BJ (cell line): ENCODE measurements around the gene ATRNL1. TPM values are rescaled to one million over a fixed set of nuclear protein-coding genes. Genes with fewer than 3 reads are reported as not detected.

Source experiments
- CTCF ChIA-PET: fragments of 350-600 bp; formaldehyde crosslinking; extraction: SDS; loops from one replicate; lab custom pipeline; 2021; ENCODE audit warnings: antibody characterized with exemption, inconsistent platforms; lab: Yijun Ruan, JAX
- POLR2A ChIA-PET: fragments of 300-600 bp; sonication (Branson Sonifier 250); formaldehyde crosslinking; extraction: SDS; loops from one replicate; lab custom pipeline; 2021; ENCODE audit warnings: antibody characterized with exemption; lab: Charles Lee
- DNase-seq: peaks from one replicate; pipeline ENCODE4 v3.0.0-alpha.2; 2011; ENCODE audit warnings: low read depth
- H3K27me3 ChIP-seq: 2 replicates; pipeline ENCODE4 v1.6.0; 2011; ENCODE audit warnings: low read length; ENCODE audit not compliant: control insufficient read depth, insufficient read depth
- H3K36me3 ChIP-seq: 2 replicates; pipeline ENCODE4 v1.5.1; 2011; ENCODE audit warnings: low read length; ENCODE audit not compliant: control insufficient read depth, insufficient read depth
- H3K4me3 ChIP-seq: 2 replicates; pipeline ENCODE4 v1.5.1; 2011; ENCODE audit warnings: low read depth, mild to moderate bottlenecking, control low read depth, low read length
- CTCF ChIP-seq: IDR thresholded peaks from 2 replicates; pipeline ENCODE4 v1.5.1; 2011; ENCODE audit warnings: low read depth, mild to moderate bottlenecking, control low read depth, inconsistent platforms, low read length, moderate library complexity; ENCODE audit not compliant: insufficient read depth
- polyA plus RNA-seq: library from polyadenylated mRNA; depleted of rRNA; stranded (reverse); fragments of >200 nt; gene quantifications from 2 replicates; pipeline ENCODE4 v1.2.3, GENCODE V29; 2011

Gene ATRNL1
- polyA plus RNA-seq, 1 experiment = not detected

GRCh38 chr10:115107830-115108229, 14.7 kb downstream of the ATRNL1 start:
- Histone ChIP-seq H3K27me3 (no peaks in the 10 kb centered on the region), H3K36me3 (no peaks in the 10 kb centered on the region), H3K4me3 (no peak overlapping the region)
- POLR2A ChIA-PET = no interaction called here
- CTCF ChIA-PET = no interaction called here
- no peak for DNase-seq
- no peak for TF ChIP-seq CTCF

- TF ChIP-seq CTCF = no peak
- DNase-seq = no peak
- Histone ChIP-seq H3K4me3 (no peak overlapping the region), H3K27me3 (no peaks in the 10 kb centered on the region), H3K36me3 (no peaks in the 10 kb centered on the region)
- ChIA-PET CTCF (no interaction called here), POLR2A (no interaction called here)
These were observed 24.1 kb downstream of the ATRNL1 start for GRCh38 chr10:115117301-115117700.

- no peak for DNase-seq
- Histone ChIP-seq H3K27me3 (no peaks in the 10 kb centered on the region), H3K36me3 (no peaks in the 10 kb centered on the region), H3K4me3 (no peak overlapping the region)
- POLR2A ChIA-PET = no interaction called here
- TF ChIP-seq CTCF = no peak
- CTCF ChIA-PET = no interaction called here
These were observed 25.2 kb downstream of the ATRNL1 start for GRCh38 chr10:115118346-115118745.

GRCh38 chr10:115125505-115125904, 32.3 kb downstream of the ATRNL1 start:
- H3K36me3 ChIP-seq = no peaks in the 10 kb centered on the region
- ChIA-PET CTCF (no interaction called here), POLR2A (no interaction called here)
- H3K27me3 ChIP-seq = no peaks in the 10 kb centered on the region
- DNase-seq = no peak
- no peak for TF ChIP-seq CTCF
- no peak overlapping the region for H3K4me3 ChIP-seq

- no peaks in the 10 kb centered on the region for H3K27me3 ChIP-seq
- no peak for TF ChIP-seq CTCF
- DNase-seq = no peak
- CTCF ChIA-PET = interaction anchor here (0.7 to 3.7 kb wide), 8 partner anchors 9 to 1027 kb away, joined by 3 to 43 read pairs (median 3); no protein-coding TSS in a partner anchor
- no peaks in the 10 kb centered on the region for H3K36me3 ChIP-seq
- H3K4me3 ChIP-seq = no peak overlapping the region
- POLR2A ChIA-PET = no interaction called here
These were observed 36.6 kb downstream of the ATRNL1 start for GRCh38 chr10:115129752-115130151.
